OCI-LY3 (cell line): ENCODE results near the gene TMEM38A.

Experiments
- H2AFZ ChIP-seq: fragments of 200-600, 300-600 bp; shearing (Covaris generic); 2 replicates; pipeline ENCODE4 v1.6.0; 2014; ENCODE audit warnings: antibody characterized with exemption, low read depth, low read length
- H3K27ac ChIP-seq: fragments of 200-600, 300-600 bp; sonication (generic); 2 replicates; pipeline ENCODE4 v1.5.1; 2014; ENCODE audit warnings: mild to moderate bottlenecking, low read length, moderate library complexity, mixed read lengths
- H3K27me3 ChIP-seq: fragments of 200-600, 300-600 bp; sonication (generic); 2 replicates; pipeline ENCODE4 v1.6.1; 2014; ENCODE audit warnings: low read depth, low read length, mixed read lengths
- H3K36me3 ChIP-seq: fragments of 200-600, 300-600 bp; sonication (generic); replicated peaks from 2 replicates; pipeline ENCODE3; 2014; ENCODE audit warnings: low read depth, low read length, mixed read lengths
- H3K4me1 ChIP-seq: fragments of 300-600, 200-600 bp; sonication (generic); 2 replicates; pipeline ENCODE4 v1.6.1; 2014; ENCODE audit warnings: low read length, mixed read lengths
- H3K4me2 ChIP-seq: fragments of 200-600, 300-600 bp; sonication (generic); 2 replicates; pipeline ENCODE4 v1.6.1; 2014; ENCODE audit warnings: low read length, mixed read lengths
- H3K4me3 ChIP-seq: fragments of 300-600, 200-600 bp; sonication (generic); 2 replicates; pipeline ENCODE4 v1.5.1; 2014; ENCODE audit warnings: antibody characterized with exemption, mild to moderate bottlenecking, low read length, moderate library complexity
- H3K79me2 ChIP-seq: fragments of 300-600, 200-600 bp; shearing (Covaris generic); 2 replicates; pipeline ENCODE4 v1.6.1; 2014; ENCODE audit warnings: mild to moderate bottlenecking, low read length, mixed read lengths
- H3K9ac ChIP-seq: fragments of 300-600, 200-600 bp; shearing (Covaris generic); 2 replicates; pipeline ENCODE4 v1.6.0; 2014; ENCODE audit warnings: mild to moderate bottlenecking, low read length, moderate library complexity
- H3K9me3 ChIP-seq: fragments of 200-600, 300-600 bp; shearing (Covaris generic); 2 replicates; pipeline ENCODE4 v1.6.1; 2014; ENCODE audit warnings: low read length, mixed read lengths; ENCODE audit not compliant: insufficient read depth
- H4K20me1 ChIP-seq: fragments of 200-600, 300-600 bp; sonication (generic); 2 replicates; pipeline ENCODE4 v1.6.1; 2016; ENCODE audit warnings: low read length, mixed read lengths; ENCODE audit not compliant: insufficient read depth
- EZH2phosphoT487 ChIP-seq: fragments of 200-600 bp; shearing (Covaris generic); IDR thresholded peaks from 2 replicates; pipeline ENCODE4 v1.6.1; 2018; ENCODE audit warnings: antibody characterized with exemption, mixed run types, low read depth
- TF ChIP-seq, protein P1 (sequence below): fragments of 200-600, 300-600 bp; sonication (generic); IDR thresholded peaks from 2 replicates; pipeline ENCODE4 v1.5.1; 2014; ENCODE audit warnings: antibody characterized with exemption, low read length, low read depth

The TMEM38A gene

DNA sequence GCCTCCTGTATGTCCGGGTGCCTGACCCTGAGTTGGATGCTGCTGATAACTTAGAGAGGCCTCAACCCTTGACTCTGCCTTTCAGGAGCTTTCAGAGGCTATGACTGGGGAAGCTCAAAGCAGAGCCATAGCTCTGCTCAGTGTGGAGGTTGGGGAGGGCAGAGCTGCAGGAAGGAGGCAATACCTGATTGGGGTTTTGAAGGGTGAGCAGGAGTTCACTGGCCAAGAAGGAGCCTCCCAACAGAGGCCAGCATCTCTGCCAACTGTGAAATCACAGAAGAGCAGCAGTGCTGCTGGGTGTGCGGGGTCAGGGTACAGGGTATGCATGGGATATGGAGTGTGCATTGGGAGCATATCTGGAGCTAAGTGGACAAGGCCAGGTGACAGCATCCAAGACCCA is 21.6 kb downstream of the TMEM38A start:
- H3K36me3 ChIP-seq: peaks cover 21% of the 10 kb centered on the region

DNA sequence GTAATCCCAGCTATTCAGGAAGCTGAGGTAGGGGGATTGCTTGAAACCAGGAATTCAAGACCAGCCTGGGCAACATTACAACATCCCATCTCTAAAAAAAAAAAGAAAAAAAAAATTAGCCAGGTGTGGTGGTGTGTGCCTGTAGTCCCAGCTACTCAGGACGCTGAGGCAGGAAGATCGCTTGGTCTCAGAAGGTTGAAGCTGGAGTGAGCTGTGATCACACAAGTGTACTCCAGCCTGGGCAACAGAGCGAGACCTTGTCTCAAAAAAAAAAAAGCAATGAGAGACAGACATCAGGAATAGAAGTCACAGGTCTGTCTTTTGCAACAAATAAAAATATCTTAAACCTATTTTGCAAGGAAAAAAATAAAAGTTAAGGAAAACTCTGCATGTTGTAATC is 23.3 kb downstream of the TMEM38A start:
- no peak overlapping the region for H3K4me2 ChIP-seq
- H3K4me3 ChIP-seq: no peak overlapping the region

More for the DNA sequence above, 21.6 kb downstream of the TMEM38A start:
- TF ChIP-seq, protein P1, sequence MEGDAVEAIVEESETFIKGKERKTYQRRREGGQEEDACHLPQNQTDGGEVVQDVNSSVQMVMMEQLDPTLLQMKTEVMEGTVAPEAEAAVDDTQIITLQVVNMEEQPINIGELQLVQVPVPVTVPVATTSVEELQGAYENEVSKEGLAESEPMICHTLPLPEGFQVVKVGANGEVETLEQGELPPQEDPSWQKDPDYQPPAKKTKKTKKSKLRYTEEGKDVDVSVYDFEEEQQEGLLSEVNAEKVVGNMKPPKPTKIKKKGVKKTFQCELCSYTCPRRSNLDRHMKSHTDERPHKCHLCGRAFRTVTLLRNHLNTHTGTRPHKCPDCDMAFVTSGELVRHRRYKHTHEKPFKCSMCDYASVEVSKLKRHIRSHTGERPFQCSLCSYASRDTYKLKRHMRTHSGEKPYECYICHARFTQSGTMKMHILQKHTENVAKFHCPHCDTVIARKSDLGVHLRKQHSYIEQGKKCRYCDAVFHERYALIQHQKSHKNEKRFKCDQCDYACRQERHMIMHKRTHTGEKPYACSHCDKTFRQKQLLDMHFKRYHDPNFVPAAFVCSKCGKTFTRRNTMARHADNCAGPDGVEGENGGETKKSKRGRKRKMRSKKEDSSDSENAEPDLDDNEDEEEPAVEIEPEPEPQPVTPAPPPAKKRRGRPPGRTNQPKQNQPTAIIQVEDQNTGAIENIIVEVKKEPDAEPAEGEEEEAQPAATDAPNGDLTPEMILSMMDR: no peak
- no peak for TF ChIP-seq EZH2phosphoT487
- Histone ChIP-seq H3K4me2 (no peak overlapping the region), H3K9ac (no peak overlapping the region), H3K9me3 (no peaks in the 10 kb centered on the region), H3K27me3 (no peaks in the 10 kb centered on the region), H3K79me2 (no peaks in the 10 kb centered on the region), H2AFZ (no peak overlapping the region), H3K4me1 (no peaks in the 10 kb centered on the region), H3K4me3 (no peak overlapping the region), H4K20me1 (no peaks in the 10 kb centered on the region), H3K27ac (no peak overlapping the region)

DNA sequence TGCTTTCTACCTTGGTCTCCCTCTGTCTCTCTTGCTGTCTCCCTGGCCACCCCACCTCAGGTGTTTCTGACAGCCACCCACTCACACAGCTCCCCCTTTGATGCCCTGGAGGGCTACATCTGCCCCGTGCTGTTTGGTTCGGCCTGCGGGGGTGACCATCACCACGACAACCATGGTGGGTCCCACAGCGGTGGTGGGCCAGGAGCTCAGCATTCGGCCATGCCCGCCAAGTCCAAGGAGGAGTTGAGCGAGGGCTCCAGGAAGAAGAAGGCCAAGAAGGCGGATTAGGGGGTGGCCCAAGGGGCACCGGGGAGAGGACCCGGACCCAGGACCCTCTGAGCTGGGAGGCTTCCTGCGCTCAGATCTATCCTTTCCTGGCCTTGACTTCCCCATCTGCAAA is 27.1 kb downstream of the TMEM38A start:
- Histone ChIP-seq H4K20me1 (no peaks in the 10 kb centered on the region), H3K27me3 (no peaks in the 10 kb centered on the region), H3K9me3 (no peaks in the 10 kb centered on the region), H2AFZ (no peak overlapping the region), H3K36me3 (no peaks in the 10 kb centered on the region), H3K4me1 (no peaks in the 10 kb centered on the region), H3K4me2 (no peak overlapping the region), H3K4me3 (no peak overlapping the region), H3K9ac (no peak overlapping the region), H3K79me2 (no peaks in the 10 kb centered on the region), H3K27ac (no peak overlapping the region)
- TF ChIP-seq, protein P1: no peak
- no peak for TF ChIP-seq EZH2phosphoT487

More for the DNA sequence above, 23.3 kb downstream of the TMEM38A start:
- no peak for TF ChIP-seq EZH2phosphoT487
- TF ChIP-seq, protein P1: no peak
- Histone ChIP-seq H3K4me1 (no peaks in the 10 kb centered on the region), H3K9me3 (no peaks in the 10 kb centered on the region), H3K27me3 (no peaks in the 10 kb centered on the region), H4K20me1 (no peaks in the 10 kb centered on the region), H3K79me2 (no peaks in the 10 kb centered on the region), H3K36me3 (peaks cover 21% of the 10 kb centered on the region), H3K9ac (no peak overlapping the region), H3K27ac (no peak overlapping the region), H2AFZ (no peak overlapping the region)

DNA sequence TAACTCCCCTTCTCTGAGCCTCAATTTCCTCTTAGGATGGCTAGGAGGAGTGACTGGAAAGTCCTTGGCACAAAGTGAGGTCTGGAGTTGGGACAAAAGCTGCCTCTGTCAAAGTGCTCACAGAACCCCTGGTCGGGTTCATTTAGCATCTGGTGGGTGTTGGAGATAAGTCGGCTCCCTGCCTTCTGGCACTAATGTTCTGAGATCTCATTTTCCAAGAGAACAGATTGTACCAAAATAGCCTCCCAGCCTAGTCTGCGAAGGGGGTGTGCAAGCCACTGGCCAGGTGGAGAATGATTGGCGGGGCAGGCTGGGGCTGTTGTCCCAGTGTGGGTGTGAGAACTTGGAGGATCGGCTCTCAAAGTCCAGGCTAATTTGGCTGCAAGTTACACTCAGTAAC is 38.0 kb downstream of the TMEM38A start:
- Histone ChIP-seq H3K27me3 (0 out of 2 replicates have a peak, but pooled peaks cover 4% of the 10 kb centered on the region), H3K9me3 (no peaks in the 10 kb centered on the region), H3K79me2 (no peaks in the 10 kb centered on the region), H3K4me2 (no peak overlapping the region), H3K4me1 (no peaks in the 10 kb centered on the region), H4K20me1 (no peaks in the 10 kb centered on the region), H3K36me3 (no peaks in the 10 kb centered on the region), H2AFZ (no peak overlapping the region), H3K4me3 (no peak overlapping the region), H3K9ac (no peak overlapping the region), H3K27ac (no peak overlapping the region)
- TF ChIP-seq, protein P1: no peak
- TF ChIP-seq EZH2phosphoT487: no peak
